CD14-positive monocyte (primary cell): ENCODE measurements around the gene STK32B. TPM values are rescaled to one million over a fixed set of nuclear protein-coding genes. Genes with fewer than 3 reads are reported as not detected.
"Not testable (repeated sequence)": the region's sequence is repeated elsewhere in the genome, so short reads cannot be mapped to it uniquely, and the experiment has no call there.

Source experiments
- DNase-seq, 3 donors: peaks; one replicate each; pipeline ENCODE4 v3.0.0-alpha.2; 2011 to 2022
- H2AFZ ChIP-seq: 2 replicates; pipeline ENCODE4 v1.6.0; 2012; ENCODE audit warnings: mild to moderate bottlenecking, low read depth, low read length, inconsistent platforms; ENCODE audit not compliant: insufficient read depth, poor library complexity, severe bottlenecking
- H3K27ac ChIP-seq, 2 donors: 1 replicate in 1 of 2; 2 replicates in 1 of 2; pipeline ENCODE4 v1.5.1; 2012 to 2013; ENCODE audit warnings: low read length in 2 of 2, control low read depth in 1 of 2, inconsistent platforms in 1 of 2, low read depth in 1 of 2, mild to moderate bottlenecking in 1 of 2
- H3K27me3 ChIP-seq, 2 donors: one replicate each; pipeline versions ENCODE4 v1.6.0 to v1.6.1; 2011 to 2013; ENCODE audit warnings: low read length in 2 of 2; ENCODE audit not compliant: control insufficient read depth in 2 of 2, insufficient read depth in 2 of 2
- H3K36me3 ChIP-seq, 2 donors: replicated peaks in 1 of 2; 1 replicate in 1 of 2; 2 replicates in 1 of 2; pipeline versions ENCODE4 v1.5.1 to v1.6.1; 2012 to 2013; ENCODE audit warnings: low read length in 2 of 2, control low read depth in 1 of 2, inconsistent platforms in 1 of 2, mild to moderate bottlenecking in 1 of 2; ENCODE audit not compliant: insufficient read depth in 2 of 2, control insufficient read depth in 1 of 2
- H3K4me1 ChIP-seq, 2 donors: 1 replicate in 1 of 2; 2 replicates in 1 of 2; pipeline versions ENCODE4 v1.5.1 to v1.6.1; 2012 to 2013; ENCODE audit warnings: low read length in 2 of 2, control low read depth in 1 of 2, inconsistent platforms in 1 of 2, mild to moderate bottlenecking in 1 of 2, moderate library complexity in 1 of 2; ENCODE audit not compliant: insufficient read depth in 2 of 2, control insufficient read depth in 1 of 2
- H3K4me2 ChIP-seq: replicated peaks from 2 replicates; pipeline ENCODE3; 2012; ENCODE audit warnings: low read length, moderate library complexity, mild to moderate bottlenecking; ENCODE audit not compliant: poor library complexity, severe bottlenecking; ENCODE audit errors: extremely low read depth
- H3K4me3 ChIP-seq, 3 experiments: fragments of 200-600 bp in 1 of 3; sonication (generic) in 1 of 3; replicated peaks in 1 of 3; 1 replicate in 2 of 3; 2 replicates in 1 of 3; pipeline ENCODE4 v1.5.1; 2011 to 2013; ENCODE audit warnings: low read length in 3 of 3, mild to moderate bottlenecking in 3 of 3, control low read depth in 2 of 3, low read depth in 2 of 3, inconsistent platforms in 1 of 3, moderate library complexity in 1 of 3
- H3K79me2 ChIP-seq: 2 replicates; pipeline ENCODE4 v1.6.0; 2012; ENCODE audit warnings: mild to moderate bottlenecking, control low read depth, inconsistent platforms, low read length, moderate library complexity; ENCODE audit not compliant: insufficient read depth
- H3K9ac ChIP-seq: 2 replicates; pipeline ENCODE4 v1.6.0; 2017; ENCODE audit warnings: low read length, mild to moderate bottlenecking; ENCODE audit not compliant: insufficient read depth, poor library complexity, severe bottlenecking
- H3K9me3 ChIP-seq, 2 donors: replicated peaks in 1 of 2; 1 replicate in 1 of 2; 2 replicates in 1 of 2; pipeline versions ENCODE4 v1.5.1 to v1.6.1; 2012 to 2013; ENCODE audit warnings: low read length in 2 of 2, control low read depth in 1 of 2; ENCODE audit not compliant: control insufficient read depth in 1 of 2, insufficient read depth in 1 of 2
- H4K20me1 ChIP-seq: 2 replicates; pipeline ENCODE4 v1.6.0; 2012; ENCODE audit warnings: mild to moderate bottlenecking, low read length, control low read depth, moderate library complexity; ENCODE audit not compliant: insufficient read depth
- H3K27ac Mint-ChIP-seq, 7 donors: one replicate each; pipeline ENCODE4 v1.8.0; 2020; ENCODE audit warnings: mild to moderate bottlenecking in 7 of 7, mixed read lengths in 7 of 7, moderate library complexity in 6 of 7, inconsistent platforms in 2 of 7
- H3K27me3 Mint-ChIP-seq, 3 donors: one replicate each; pipeline ENCODE4 v1.8.0; 2021 to 2022; ENCODE audit warnings: low read depth in 3 of 3, mild to moderate bottlenecking in 3 of 3, mixed read lengths in 3 of 3, moderate library complexity in 3 of 3, inconsistent platforms in 1 of 3
- H3K36me3 Mint-ChIP-seq, 2 donors: one replicate each; pipeline ENCODE4 v1.8.0; 2020; ENCODE audit warnings: mixed read lengths in 2 of 2, inconsistent platforms in 1 of 2, mild to moderate bottlenecking in 1 of 2
- H3K4me1 Mint-ChIP-seq: one replicate; pipeline ENCODE4 v1.8.0; 2020; ENCODE audit warnings: mild to moderate bottlenecking, mixed read lengths
- H3K4me3 Mint-ChIP-seq, 2 donors: one replicate each; pipeline ENCODE4 v1.8.0; 2020; ENCODE audit warnings: mild to moderate bottlenecking in 2 of 2, mixed read lengths in 2 of 2, moderate library complexity in 1 of 2
- H3K9me3 Mint-ChIP-seq, 7 donors: one replicate each; pipeline ENCODE4 v1.8.0; 2020 to 2022; ENCODE audit warnings: mixed read lengths in 7 of 7, mild to moderate bottlenecking in 6 of 7, moderate library complexity in 6 of 7, inconsistent platforms in 2 of 7
- WGBS: methylation state at CpG from one replicate; pipeline ENCODE4 v1.1.5; 2013; ENCODE audit warnings: missing lambda C conversion rate; ENCODE audit not compliant: insufficient coverage; 5-methylcytosine and 5-hydroxymethylcytosine counted together
- intact Hi-C, 2 donors: fragments of 100-400 bp; cut with micrococcal nuclease; formaldehyde crosslinking; loops; one replicate each; pipeline versions ENCODE4 v1.15.0 to v1.15.1; 2023
- polyA plus RNA-seq, 3 donors: library from polyadenylated mRNA; depleted of rRNA in 1 of 3; unstranded in 2 of 3; stranded (reverse) in 1 of 3; fragments of 300-500 nt in 2 of 3; fragments of >200 nt in 1 of 3; fragmentation: Illumina TruSeq in 2 of 3; gene quantifications; 1 replicate in 2 of 3; 2 replicates in 1 of 3; pipeline ENCODE4 v1.2.3, GENCODE V29; 2012 to 2021
- TF ChIP-seq, protein P1 (sequence below): fragments of 200-600 bp; IDR thresholded peaks from one replicate; pipeline ENCODE4 v1.8.0; 2022; ENCODE audit warnings: antibody characterized with exemption, mild to moderate bottlenecking

The STK32B gene
- polyA plus RNA-seq, 3 donors: 0.61 to 1.7 (median 0.75) TPM

- H3K9me3 ChIP-seq: no peaks in the 10 kb centered on the region
- 97% methylated on average over 3 of the region's 5 CpGs for WGBS
- H3K9ac ChIP-seq: no peak overlapping the region
- Mint-ChIP-seq H3K4me3 (no peak overlapping the region), H3K4me1 (no peaks in the 10 kb centered on the region), H3K36me3 (peaks cover 2 to 6% of the 10 kb centered on the region in 2 donors), H3K27me3 (peaks cover 0 to 1% (median 0%) of the 10 kb centered on the region in 3 donors), H3K27ac (no peak overlapping the region), H3K9me3 (peaks cover 5 to 11% (median 6%) of the 10 kb centered on the region in 7 donors)
- no peaks in the 10 kb centered on the region for H3K27me3 ChIP-seq
- H4K20me1 ChIP-seq: no peaks in the 10 kb centered on the region
- no peaks in the 10 kb centered on the region for H3K4me1 ChIP-seq
- intact Hi-C loops: no loop called here
- TF ChIP-seq, protein P1, sequence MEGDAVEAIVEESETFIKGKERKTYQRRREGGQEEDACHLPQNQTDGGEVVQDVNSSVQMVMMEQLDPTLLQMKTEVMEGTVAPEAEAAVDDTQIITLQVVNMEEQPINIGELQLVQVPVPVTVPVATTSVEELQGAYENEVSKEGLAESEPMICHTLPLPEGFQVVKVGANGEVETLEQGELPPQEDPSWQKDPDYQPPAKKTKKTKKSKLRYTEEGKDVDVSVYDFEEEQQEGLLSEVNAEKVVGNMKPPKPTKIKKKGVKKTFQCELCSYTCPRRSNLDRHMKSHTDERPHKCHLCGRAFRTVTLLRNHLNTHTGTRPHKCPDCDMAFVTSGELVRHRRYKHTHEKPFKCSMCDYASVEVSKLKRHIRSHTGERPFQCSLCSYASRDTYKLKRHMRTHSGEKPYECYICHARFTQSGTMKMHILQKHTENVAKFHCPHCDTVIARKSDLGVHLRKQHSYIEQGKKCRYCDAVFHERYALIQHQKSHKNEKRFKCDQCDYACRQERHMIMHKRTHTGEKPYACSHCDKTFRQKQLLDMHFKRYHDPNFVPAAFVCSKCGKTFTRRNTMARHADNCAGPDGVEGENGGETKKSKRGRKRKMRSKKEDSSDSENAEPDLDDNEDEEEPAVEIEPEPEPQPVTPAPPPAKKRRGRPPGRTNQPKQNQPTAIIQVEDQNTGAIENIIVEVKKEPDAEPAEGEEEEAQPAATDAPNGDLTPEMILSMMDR: no peak
- H3K4me2 ChIP-seq: no peak overlapping the region
- no peaks in the 10 kb centered on the region for H3K79me2 ChIP-seq
- no peak overlapping the region for H2AFZ ChIP-seq
- H3K36me3 ChIP-seq: peaks cover 0 to 4% of the 10 kb centered on the region in 2 donors
- H3K27ac ChIP-seq: no peak overlapping the region
- no peak for DNase-seq
- H3K4me3 ChIP-seq: no peak overlapping the region
Observed at GRCh38 chr4:5168891-5169290, 117.6 kb downstream of the STK32B start.

GRCh38 chr4:5175836-5176235 lies 124.6 kb downstream of the STK32B start:
- peaks cover 0 to 13% of the 10 kb centered on the region in 2 donors for H3K9me3 ChIP-seq
- DNase-seq, H3K4me2 ChIP-seq, H3K79me2 ChIP-seq, H2AFZ ChIP-seq, H3K27ac ChIP-seq, H3K27me3 ChIP-seq, H3K36me3 Mint-ChIP-seq, H3K4me3 ChIP-seq, H3K36me3 ChIP-seq, intact Hi-C loops, H4K20me1 ChIP-seq, H3K27me3 Mint-ChIP-seq, H3K4me3 Mint-ChIP-seq, H3K27ac Mint-ChIP-seq, H3K4me1 Mint-ChIP-seq, H3K9ac ChIP-seq, H3K4me1 ChIP-seq: not testable (repeated sequence)
- WGBS: 96% methylated on average over 4 of the region's 11 CpGs
- peaks cover 20 to 30% (median 26%) of the 10 kb centered on the region in 7 donors for H3K9me3 Mint-ChIP-seq
